ENCODE measurements around the gene CCDC50. TPM values are rescaled to one million over a fixed set of nuclear protein-coding genes. Genes with fewer than 3 reads are reported as not detected.

CCDC50 gene
- total RNA-seq, 2 experiments from 2014 or later, result 31.4 to 43.9 TPM

DNA sequence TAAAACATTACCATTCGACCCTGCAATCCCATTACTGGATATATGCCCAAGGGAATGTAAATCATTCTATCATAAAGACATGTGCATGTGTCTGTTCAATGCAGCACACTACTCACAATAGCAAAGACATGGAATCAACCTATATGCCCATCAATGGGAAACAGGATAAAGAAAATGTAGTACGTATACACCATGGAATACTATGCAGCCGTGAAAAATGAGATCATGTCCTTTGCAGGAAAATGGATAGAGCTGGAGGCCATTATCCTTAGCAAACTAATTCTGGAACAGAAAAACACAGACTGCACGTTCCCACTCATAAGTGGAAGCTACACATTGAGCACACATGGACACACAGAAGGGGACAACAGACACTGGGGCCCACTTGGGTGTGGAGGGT is 111.3 kb downstream of the CCDC50 start:
- intact Hi-C loops (cut with micrococcal nuclease; ENCODE audit: unreplicated experiment), result no loop called here
- no peak overlapping the region for H2AFZ ChIP-seq (ENCODE audit: low read length)
- H3K4me2 ChIP-seq (ENCODE audit: low read length), result no peak overlapping the region
- H4K20me1 ChIP-seq (ENCODE audit: insufficient read depth, low read length), result no peaks in the 10 kb centered on the region
- no peak overlapping the region for H3K4me3 ChIP-seq (ENCODE audit: low read depth, low read length, poor library complexity, severe bottlenecking)
- no peaks in the 10 kb centered on the region for H3K9me2 ChIP-seq (ENCODE audit: insufficient read depth, low read length)
- no peaks in the 10 kb centered on the region for H3K36me3 ChIP-seq (ENCODE audit: insufficient read depth, low read length)
- TF ChIP-seq, protein P1, sequence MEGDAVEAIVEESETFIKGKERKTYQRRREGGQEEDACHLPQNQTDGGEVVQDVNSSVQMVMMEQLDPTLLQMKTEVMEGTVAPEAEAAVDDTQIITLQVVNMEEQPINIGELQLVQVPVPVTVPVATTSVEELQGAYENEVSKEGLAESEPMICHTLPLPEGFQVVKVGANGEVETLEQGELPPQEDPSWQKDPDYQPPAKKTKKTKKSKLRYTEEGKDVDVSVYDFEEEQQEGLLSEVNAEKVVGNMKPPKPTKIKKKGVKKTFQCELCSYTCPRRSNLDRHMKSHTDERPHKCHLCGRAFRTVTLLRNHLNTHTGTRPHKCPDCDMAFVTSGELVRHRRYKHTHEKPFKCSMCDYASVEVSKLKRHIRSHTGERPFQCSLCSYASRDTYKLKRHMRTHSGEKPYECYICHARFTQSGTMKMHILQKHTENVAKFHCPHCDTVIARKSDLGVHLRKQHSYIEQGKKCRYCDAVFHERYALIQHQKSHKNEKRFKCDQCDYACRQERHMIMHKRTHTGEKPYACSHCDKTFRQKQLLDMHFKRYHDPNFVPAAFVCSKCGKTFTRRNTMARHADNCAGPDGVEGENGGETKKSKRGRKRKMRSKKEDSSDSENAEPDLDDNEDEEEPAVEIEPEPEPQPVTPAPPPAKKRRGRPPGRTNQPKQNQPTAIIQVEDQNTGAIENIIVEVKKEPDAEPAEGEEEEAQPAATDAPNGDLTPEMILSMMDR (conservative IDR thresholded peaks at IDR 0.05; ENCODE audit: low read length), result no peak
- TF ChIP-seq EZH2phosphoT487 (IDR thresholded peaks at IDR 0.05; ENCODE audit: borderline replicate concordance, low read depth, low read length), result no peak
- no peak for DNase-seq (ENCODE audit: low spot score)
- POLR2A ChIA-PET, result interaction anchor here (1.2 kb wide), 1 partner anchor 983 kb away, joined by 3 read pairs; no protein-coding TSS in a partner anchor
- CTCF ChIA-PET (ENCODE audit: unreplicated experiment), result no interaction called here
- no peak overlapping the region for H3K27ac ChIP-seq (ENCODE audit: low read depth, low read length, poor library complexity, severe bottlenecking)
- H3K4me1 ChIP-seq (ENCODE audit: insufficient read depth, low read length, poor library complexity, severe bottlenecking), result peaks cover 10% of the 10 kb centered on the region
- H3K79me2 ChIP-seq (ENCODE audit: insufficient read depth, low read depth, low read length), result no peaks in the 10 kb centered on the region
- H3K9me3 ChIP-seq (ENCODE audit: low read length), result no peaks in the 10 kb centered on the region
- BruUV-seq (replicated peaks), result no TSS peak

DNA sequence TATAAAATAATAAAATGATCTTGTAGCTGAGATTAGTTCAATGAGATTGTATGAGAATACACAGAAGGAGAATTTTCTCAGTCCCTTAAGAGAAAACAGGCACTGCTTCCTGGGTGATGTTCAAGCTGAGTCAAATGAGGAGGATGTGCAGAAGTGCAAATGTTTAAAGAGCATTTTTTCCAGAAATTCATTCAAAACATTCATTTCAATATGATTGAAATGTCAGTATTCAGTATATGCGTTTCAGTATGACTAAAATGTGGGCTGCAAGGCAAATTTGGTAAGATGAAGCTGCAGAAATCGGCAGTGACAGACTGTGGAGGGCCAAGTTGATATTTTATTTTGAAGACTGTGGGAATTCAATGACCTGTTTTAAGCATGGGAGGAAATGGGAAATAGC is 112.5 kb downstream of the CCDC50 start:
- DNase-seq (ENCODE audit: low spot score), result no peak
- no peaks in the 10 kb centered on the region for H3K4me1 ChIP-seq (ENCODE audit: insufficient read depth, low read length, poor library complexity, severe bottlenecking)
- no peaks in the 10 kb centered on the region for H4K20me1 ChIP-seq (ENCODE audit: insufficient read depth, low read length)
- ChIA-PET POLR2A (interaction anchor here (0.6 kb wide), 1 partner anchor 642 kb away, joined by 4 read pairs; no protein-coding TSS in a partner anchor), CTCF (ENCODE audit: unreplicated experiment) (no interaction called here)
- intact Hi-C loops (cut with micrococcal nuclease; ENCODE audit: unreplicated experiment), result no loop called here
- TF ChIP-seq, protein P1 (conservative IDR thresholded peaks at IDR 0.05; ENCODE audit: low read length), result no peak
- TF ChIP-seq EZH2phosphoT487 (IDR thresholded peaks at IDR 0.05; ENCODE audit: borderline replicate concordance, low read depth, low read length), result no peak
- BruUV-seq (replicated peaks), result no TSS peak
- no peaks in the 10 kb centered on the region for H3K9me3 ChIP-seq (ENCODE audit: low read length)
- no peak overlapping the region for H3K4me3 ChIP-seq (ENCODE audit: low read depth, low read length, poor library complexity, severe bottlenecking)
- no peaks in the 10 kb centered on the region for H3K9me2 ChIP-seq (ENCODE audit: insufficient read depth, low read length)
- H3K4me2 ChIP-seq (ENCODE audit: low read length), result no peak overlapping the region
- no peak overlapping the region for H3K27ac ChIP-seq (ENCODE audit: low read depth, low read length, poor library complexity, severe bottlenecking)
- H2AFZ ChIP-seq (ENCODE audit: low read length), result no peak overlapping the region
- no peaks in the 10 kb centered on the region for H3K79me2 ChIP-seq (ENCODE audit: insufficient read depth, low read depth, low read length)
- H3K36me3 ChIP-seq (ENCODE audit: insufficient read depth, low read length), result no peaks in the 10 kb centered on the region

DNA sequence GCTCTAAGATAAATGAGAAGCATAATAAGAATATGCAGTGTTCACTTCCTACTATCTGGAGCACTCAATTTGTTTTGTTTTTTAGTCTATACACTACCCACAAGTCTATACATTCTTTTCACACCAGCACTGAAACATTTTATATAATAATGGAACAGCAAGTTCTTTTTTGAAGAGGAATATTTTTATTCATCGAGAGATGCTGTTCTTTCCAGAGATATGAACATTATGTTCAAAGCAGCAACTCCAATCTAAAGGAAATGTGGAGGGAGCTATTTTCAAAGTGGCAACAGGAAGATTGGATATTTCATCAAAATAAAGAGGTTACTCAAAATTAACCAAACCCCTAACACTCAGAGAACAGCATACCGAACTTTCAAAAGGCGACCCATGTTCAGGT is 115.4 kb downstream of the CCDC50 start:
- Histone ChIP-seq H3K9me2 (ENCODE audit: insufficient read depth, low read length) (no peaks in the 10 kb centered on the region), H3K27ac (ENCODE audit: low read depth, low read length, poor library complexity, severe bottlenecking) (no peak overlapping the region), H3K4me3 (ENCODE audit: low read depth, low read length, poor library complexity, severe bottlenecking) (no peak overlapping the region), H3K4me2 (ENCODE audit: low read length) (no peak overlapping the region), H2AFZ (ENCODE audit: low read length) (no peak overlapping the region), H3K36me3 (ENCODE audit: insufficient read depth, low read length) (no peaks in the 10 kb centered on the region), H4K20me1 (ENCODE audit: insufficient read depth, low read length) (no peaks in the 10 kb centered on the region), H3K4me1 (ENCODE audit: insufficient read depth, low read length, poor library complexity, severe bottlenecking) (no peaks in the 10 kb centered on the region), H3K9me3 (ENCODE audit: low read length) (no peaks in the 10 kb centered on the region), H3K79me2 (ENCODE audit: insufficient read depth, low read depth, low read length) (no peaks in the 10 kb centered on the region)
- TF ChIP-seq, protein P1 (conservative IDR thresholded peaks at IDR 0.05; ENCODE audit: low read length), result no peak
- TF ChIP-seq EZH2phosphoT487 (IDR thresholded peaks at IDR 0.05; ENCODE audit: borderline replicate concordance, low read depth, low read length), result no peak
- intact Hi-C loops (cut with micrococcal nuclease; ENCODE audit: unreplicated experiment), result no loop called here
- ChIA-PET POLR2A (interaction anchor here (1.1 to 2.1 kb wide), 2 partner anchors 9 to 24 kb away, joined by 4 to 12 read pairs; no protein-coding TSS in a partner anchor), CTCF (ENCODE audit: unreplicated experiment) (no interaction called here)
- BruUV-seq (replicated peaks), result no TSS peak
- no peak for DNase-seq (ENCODE audit: low spot score)

Other genes starting within 250 kb of the CCDC50 start
- gene OSTN, start 130.2 kb upstream of the CCDC50 start, total RNA-seq (2014; rRNA removed; shearing (Covaris generic)), result not detected in 2 replicates
- not detected in 2 replicates for gene OSTN, start 130.2 kb upstream of the CCDC50 start, total RNA-seq (2022)
- 0.44 and 0.92 TPM in 2 replicates for gene UTS2B, start 1.1 kb downstream of the CCDC50 start, total RNA-seq (2014; rRNA removed; shearing (Covaris generic))
- gene UTS2B, start 1.1 kb downstream of the CCDC50 start, total RNA-seq (2022), result 0.65 and 1.1 TPM in 2 replicates
- gene PYDC2, start 131.8 kb downstream of the CCDC50 start, total RNA-seq (2014; rRNA removed; shearing (Covaris generic)), result not detected in 2 replicates
- not detected in 2 replicates for gene PYDC2, start 131.8 kb downstream of the CCDC50 start, total RNA-seq (2022)